Measurements from ENCODE around the gene SH2D3C. TPM values are rescaled to one million over a fixed set of nuclear protein-coding genes. Genes with fewer than 3 reads are reported as not detected.

SH2D3C gene
- total and polyA plus RNA-seq, 2 of the 4 experiments (the other 2 are of a cell fraction), result under 0.01 to 0.24 TPM

DNA sequence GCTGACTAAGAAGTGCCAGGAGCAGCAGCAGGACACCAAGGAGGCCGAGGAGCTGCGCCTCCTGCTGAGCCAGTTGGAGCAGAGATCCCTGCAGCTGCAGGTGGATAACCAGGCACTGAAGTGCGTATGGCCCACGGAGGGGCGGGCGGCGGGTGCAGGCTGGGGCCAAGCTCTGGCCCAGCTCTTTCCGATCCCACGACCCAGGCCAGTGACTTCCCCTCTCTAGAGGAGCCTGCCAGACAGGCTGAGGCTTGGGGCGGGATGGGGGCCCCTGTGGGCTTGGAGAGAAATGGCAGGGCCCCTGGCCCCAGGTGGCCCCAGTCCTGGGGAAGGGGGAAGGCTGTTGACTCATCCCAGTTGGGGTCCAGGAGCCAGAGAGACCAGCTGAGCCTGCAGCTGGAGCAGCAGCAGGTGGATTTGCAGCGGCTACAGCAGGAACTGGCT, 66.6 kb downstream of the SH2D3C start:
- Histone ChIP-seq H2BK5ac (ENCODE audit: low read depth, low read length, poor library complexity, severe bottlenecking) (no peak overlapping the region), H2BK120ac (ENCODE audit: low read depth, low read length) (no peak overlapping the region), H3K56ac (ENCODE audit: extremely low read depth, insufficient read depth, low read length) (no peak overlapping the region), H3K9ac (ENCODE audit: low read depth, low read length) (no peak overlapping the region), H3K27ac (ENCODE audit: insufficient read depth, low read length) (no peak overlapping the region), H3K4me2 (ENCODE audit: low read depth, low read length) (no peak overlapping the region), H4K5ac (ENCODE audit: low read depth, low read length) (no peak overlapping the region), H2BK15ac (ENCODE audit: low read depth, low read length) (no peak overlapping the region), H4K91ac (ENCODE audit: insufficient read depth, low read depth, low read length) (no peak overlapping the region), H3K36me3 (ENCODE audit: control insufficient read depth, insufficient read depth, low read length) (no peaks in the 10 kb centered on the region), H3K79me1 (ENCODE audit: low read depth in 1 of 2, low read length in 2 of 2) (peaks cover 2 to 14% of the 10 kb centered on the region in 2 experiments; a peak in 3 of 4 replicates), H3K9me1 (ENCODE audit: insufficient read depth, low read length) (no peaks in the 10 kb centered on the region; the same call in 1 of the 2 replicates), H2AK9ac (replicated peaks; ENCODE audit: low read depth, low read length, poor library complexity) (no peak overlapping the region), H4K20me1 (ENCODE audit: insufficient read depth, low read length) (peaks cover 7% of the 10 kb centered on the region), H3K14ac (replicated peaks; ENCODE audit: low read depth, low read length) (no peak overlapping the region), H3K4me1 (ENCODE audit: control insufficient read depth, insufficient read depth, low read length) (peaks cover 7% of the 10 kb centered on the region), H2AFZ (replicated peaks; ENCODE audit: low read length, poor library complexity) (no peak overlapping the region), H4K8ac (ENCODE audit: low read depth in 2 of 2, low read length in 2 of 2) (no peak overlapping the region), H3K27me3 (ENCODE audit: control insufficient read depth, insufficient read depth, low read length) (no peaks in the 10 kb centered on the region), H2BK20ac (ENCODE audit: low read depth, low read length) (no peak overlapping the region), H3K9me3 (ENCODE audit: control insufficient read depth, insufficient read depth, low read length) (no peaks in the 10 kb centered on the region), H2AK5ac (ENCODE audit: low read depth, low read length) (no peak overlapping the region), H3K18ac (ENCODE audit: low read depth, low read length) (no peak overlapping the region), H3K4ac (ENCODE audit: low read depth, low read length) (no peak overlapping the region), H3K4me3 (ENCODE audit: insufficient read depth, low read depth, low read length) (no peak overlapping the region), H3K23ac (ENCODE audit: low read depth, low read length) (no peak overlapping the region)
- WGBS, 2 experiments (ENCODE audit: extremely low coverage in 2 of 2, insufficient read length in 1 of 2), result 80% methylated on average over 2 of the region's 11 CpGs; no CpG with 5 or more reads in 1 of the 2 experiments
- CTCF ChIA-PET, result no interaction called here
- no TSS peak for BruUV-seq (replicated peaks)
- intact Hi-C loops (cut with micrococcal nuclease) (no loop called here), dilution Hi-C loops (cut with HindIII; ENCODE audit: low sequenced_read_pairs, unreplicated experiment) (no loop called here), in situ Hi-C loops (cut with MboI; ENCODE audit: low sequenced_read_pairs) (no loop called here)
- POLR2A ChIA-PET (ENCODE audit: unreplicated experiment), result no interaction called here
- ATAC-seq (ENCODE audit: low read depth) (no peak), DNase-seq (no peak)
- TF ChIP-seq RAD21 (IDR thresholded peaks at IDR 0.05; ENCODE audit: low read length) (no peak), POLR2A (IDR thresholded peaks at IDR 0.05; ENCODE audit: low read depth, low read length) (no peak), MXI1 (IDR thresholded peaks at IDR 0.05; ENCODE audit: borderline replicate concordance, low read depth, low read length) (no peak), MAFK (IDR thresholded peaks at IDR 0.05; ENCODE audit: low read depth, low read length) (no peak)

Measured in IMR-90 (cell line).